Measurements from ENCODE around the gene GMEB2.
"Not testable (repeated sequence)": the region's sequence is repeated elsewhere in the genome, so short reads cannot be mapped to it uniquely, and the experiment has no call there.

GMEB2 gene

GRCh38 chr20:63661959-63662812 lies 35.3 kb upstream of the GMEB2 start:
- H3K4me3 ChIP-seq (ENCODE audit: low read length) = no peak overlapping the region
- no peak for TF ChIP-seq ZNF274 (IDR thresholded peaks at IDR 0.05; ENCODE audit: low read depth, low read length)

GRCh38 chr20:63661108-63661507 lies 34.2 kb upstream of the GMEB2 start:
- TF ChIP-seq ZNF274 (IDR thresholded peaks at IDR 0.05; ENCODE audit: low read depth, low read length) = no peak
- no peak overlapping the region for H3K4me3 ChIP-seq (ENCODE audit: low read length)

GRCh38 chr20:63660622-63661021 lies 33.7 kb upstream of the GMEB2 start:
- TF ChIP-seq ZNF274 (IDR thresholded peaks at IDR 0.05; ENCODE audit: low read depth, low read length) = no peak
- H3K4me3 ChIP-seq (ENCODE audit: low read length) = no peak overlapping the region

- not testable (repeated sequence) for H3K4me3 ChIP-seq (ENCODE audit: low read length)
Measured at GRCh38 chr20:63660174-63660573, 33.3 kb upstream of the GMEB2 start.

- TF ChIP-seq ZNF274 (IDR thresholded peaks at IDR 0.05; ENCODE audit: low read depth, low read length) = no peak
- peak overlapping the region; percentile 82; the same call in 1 of the 2 replicates for H3K4me3 ChIP-seq (ENCODE audit: low read length)
Measured at GRCh38 chr20:63659370-63659769, 32.5 kb upstream of the GMEB2 start.

GRCh38 chr20:63658749-63659187 lies 31.9 kb upstream of the GMEB2 start:
- no peak for TF ChIP-seq ZNF274 (IDR thresholded peaks at IDR 0.05; ENCODE audit: low read depth, low read length)
- H3K4me3 ChIP-seq (ENCODE audit: low read length) = peak overlapping the region; percentile 82

- TF ChIP-seq ZNF274 (IDR thresholded peaks at IDR 0.05; ENCODE audit: low read depth, low read length) = no peak
- peak within 1 kb of the TSS; percentile 82 for H3K4me3 ChIP-seq (ENCODE audit: low read length)
Measured at GRCh38 chr20:63657937-63658748, 31.2 kb upstream of the GMEB2 start, which contains the start of gene RTEL1. Gene RTEL1 (plus strand): TSS chr20:63658312. CDS start chr20:63659403, 1,091 bp downstream.

GRCh38 chr20:63657260-63657936 lies 30.5 kb upstream of the GMEB2 start:
- TF ChIP-seq ZNF274 (IDR thresholded peaks at IDR 0.05; ENCODE audit: low read depth, low read length) = no peak
- H3K4me3 ChIP-seq (ENCODE audit: low read length) = peak overlapping the region; percentile 82; the same call in 1 of the 2 replicates

- TF ChIP-seq ZNF274 (IDR thresholded peaks at IDR 0.05; ENCODE audit: low read depth, low read length) = no peak
- H3K4me3 ChIP-seq (ENCODE audit: low read length) = no peak overlapping the region
Measured at GRCh38 chr20:63656451-63656850, 29.6 kb upstream of the GMEB2 start.

GRCh38 chr20:63655249-63655648 lies 28.3 kb upstream of the GMEB2 start:
- no peak for TF ChIP-seq ZNF274 (IDR thresholded peaks at IDR 0.05; ENCODE audit: low read depth, low read length)

GRCh38 chr20:63653974-63654668 lies 27.2 kb upstream of the GMEB2 start:
- no peak overlapping the region; the same call in 1 of the 2 replicates for H3K4me3 ChIP-seq (ENCODE audit: low read length)

More at GRCh38 chr20:63655249-63655648, 28.3 kb upstream of the GMEB2 start:
- H3K4me3 ChIP-seq (ENCODE audit: low read length) = no peak overlapping the region

GRCh38 chr20:63653041-63653973 lies 26.4 kb upstream of the GMEB2 start, which contains the start of gene STMN3:
Gene STMN3 (minus strand): TSS chr20:63653424. CDS start chr20:63653345, 79 bp downstream.
- no peak within 1 kb of the TSS; the same call in 1 of the 2 replicates for H3K4me3 ChIP-seq (ENCODE audit: low read length)
- no peak for TF ChIP-seq ZNF274 (IDR thresholded peaks at IDR 0.05; ENCODE audit: low read depth, low read length)

More at GRCh38 chr20:63653974-63654668, 27.2 kb upstream of the GMEB2 start:
- TF ChIP-seq ZNF274 (IDR thresholded peaks at IDR 0.05; ENCODE audit: low read depth, low read length) = no peak
